ENCODE data around the gene CCHCR1.

GRCh38 chr6:31190488-31190887, 32.9 kb upstream of the CCHCR1 start:
- TF ChIP-seq CTCF (IDR thresholded peaks at IDR 0.05) (no peak), POLR2A (IDR thresholded peaks at IDR 0.05) (no peak)

All from body of pancreas (tissue), 4 donors.